K562 (cell line): ENCODE data around the gene PACRG. TPM values are rescaled to one million over a fixed set of nuclear protein-coding genes. Genes with fewer than 3 reads are reported as not detected.

Source experiments
- CREM ChIP-seq: IDR thresholded peaks from 2 replicates; pipeline ENCODE4 v1.6.1; 2014; ENCODE audit warnings: antibody characterized with exemption, low read depth
- E2F3 ChIP-seq: fragments of 250-450 bp; sonication (Bioruptor Pico); IDR thresholded peaks from 2 replicates; pipeline ENCODE4 v1.4.0; 2020; ENCODE audit warnings: mild to moderate bottlenecking
- ELF4 ChIP-seq: fragments of 450-650 bp; formaldehyde crosslinking; IDR thresholded peaks from 2 replicates; pipeline ENCODE4 v1.4.0; 2022; ENCODE audit warnings: missing genetic modification characterization
- KLF6 ChIP-seq: fragments of 250-450 bp; sonication (Bioruptor Pico); IDR thresholded peaks from 2 replicates; pipeline ENCODE4 v1.4.0; 2020; ENCODE audit warnings: mild to moderate bottlenecking, moderate library complexity, borderline replicate concordance
- MLX ChIP-seq, 2 experiments: fragments of 450-650 bp in 1 of 2; sonication (generic) in 1 of 2; formaldehyde crosslinking; conservative IDR thresholded peaks; 2 replicates each; pipeline versions ENCODE4 v1.4.0 to v1.8.1; 2020 to 2022; ENCODE audit warnings: mild to moderate bottlenecking in 1 of 2, missing genetic modification reagents in 1 of 2
- MTA2 ChIP-seq: fragments of 450-650 bp; IDR thresholded peaks from 2 replicates; pipeline ENCODE4 v1.6.1; 2016; ENCODE audit warnings: low read depth
- NR2C2 ChIP-seq, 2 experiments: fragments of 200-800 bp in 1 of 2; sonication (Bioruptor generic) in 1 of 2; sonication (generic) in 1 of 2; formaldehyde crosslinking in 1 of 2; IDR thresholded peaks; 2 replicates each; pipeline versions ENCODE4 v1.6.1 to v1.8.0; 2016 to 2022; ENCODE audit warnings: mild to moderate bottlenecking in 1 of 2, missing compliant biosample characterization in 1 of 2, missing genetic modification characterization in 1 of 2, missing genetic modification reagents in 1 of 2
- PCBP2 ChIP-seq: fragments of 200-400 bp; formaldehyde crosslinking; IDR thresholded peaks from 2 replicates; pipeline ENCODE4 v1.6.1; 2018; ENCODE audit warnings: low read length, low read depth, mild to moderate bottlenecking, moderate library complexity; ENCODE audit not compliant: poor library complexity, severe bottlenecking
- TBL1XR1 ChIP-seq, 2 experiments: IDR thresholded peaks; 2 replicates each; pipeline ENCODE4 v1.6.1; 2012; ENCODE audit warnings: improper control_type of control experiment in 2 of 2, low read length in 2 of 2, mild to moderate bottlenecking in 1 of 2
- polyA plus RNA-seq, 8 experiments: library from polyadenylated mRNA; depleted of rRNA in 4 of 8; stranded (reverse) in 5 of 8; unstranded in 3 of 8; fragments of >200 nt; fragmentation: Nextera tagmentation in 2 of 8; fragmentation: Illumina TruSeq in 1 of 8; extraction: Ambion mirVana in 2 of 8; extraction: Trizol in 1 of 8; gene quantifications; 2 replicates each; pipeline versions ENCODE4 v1.2.1 to v1.2.3, GENCODE V29; 2011 to 2014; ENCODE audit warnings: inconsistent platforms in 1 of 8, missing spikeins in 1 of 8
- total RNA-seq, 7 experiments: library from RNA; depleted of rRNA in 6 of 7; stranded (reverse); fragments of >200 nt in 6 of 7; fragmentation: Illumina TruSeq in 2 of 7; extraction: Trizol in 2 of 7; gene quantifications; 2 replicates each; pipeline versions ENCODE4 v1.2.1 to v1.2.3, GENCODE V29; 2011 to 2021; ENCODE audit warnings: low replicate concordance in 1 of 7
- TF ChIP-seq, protein P1 (sequence below): fragments of 450-650 bp; formaldehyde crosslinking; IDR thresholded peaks from 2 replicates; pipeline ENCODE4 v1.4.0; 2020; ENCODE audit warnings: mild to moderate bottlenecking, mixed read lengths

The PACRG gene
- total and polyA plus RNA-seq, 9 of the 15 experiments (the other 6 are each of a cell fraction or from before 2014, with no cell fraction given): 0.04 TPM; not detected in 8

- TF ChIP-seq, protein P1, sequence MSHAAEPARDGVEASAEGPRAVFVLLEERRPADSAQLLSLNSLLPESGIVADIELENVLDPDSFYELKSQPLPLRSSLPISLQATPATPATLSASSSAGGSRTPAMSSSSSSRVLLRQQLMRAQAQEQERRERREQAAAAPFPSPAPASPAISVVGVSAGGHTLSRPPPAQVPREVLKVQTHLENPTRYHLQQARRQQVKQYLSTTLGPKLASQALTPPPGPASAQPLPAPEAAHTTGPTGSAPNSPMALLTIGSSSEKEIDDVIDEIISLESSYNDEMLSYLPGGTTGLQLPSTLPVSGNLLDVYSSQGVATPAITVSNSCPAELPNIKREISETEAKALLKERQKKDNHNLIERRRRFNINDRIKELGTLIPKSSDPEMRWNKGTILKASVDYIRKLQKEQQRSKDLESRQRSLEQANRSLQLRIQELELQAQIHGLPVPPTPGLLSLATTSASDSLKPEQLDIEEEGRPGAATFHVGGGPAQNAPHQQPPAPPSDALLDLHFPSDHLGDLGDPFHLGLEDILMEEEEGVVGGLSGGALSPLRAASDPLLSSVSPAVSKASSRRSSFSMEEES (CRISPR knock-in tag): no peak
- no peak for TF ChIP-seq TBL1XR1 (IDR thresholded peaks at IDR 0.05; ENCODE audit: low read length in 2 of 2)
- TF ChIP-seq KLF6 (CRISPR knock-in tag): no peak
- TF ChIP-seq ELF4 (CRISPR knock-in tag): no peak
- no peak for TF ChIP-seq E2F3 (CRISPR knock-in tag)
- no peak for TF ChIP-seq NR2C2 (CRISPR knock-in tag; IDR thresholded peaks at IDR 0.05)
- TF ChIP-seq NR2C2 (tag; IDR thresholded peaks at IDR 0.05): no peak
- no peak for TF ChIP-seq PCBP2
- no peak for TF ChIP-seq MTA2
- TF ChIP-seq MLX (CRISPR knock-in tag; conservative IDR thresholded peaks at IDR 0.05): no peak
- no peak for TF ChIP-seq CREM
Observed at GRCh38 chr6:162697872-162698403, 29.8 kb upstream of the PACRG start (continued).
